Esophagus squamous epithelium (tissue), 5 donors: ENCODE results near the gene CPOX. TPM values are rescaled to one million over a fixed set of nuclear protein-coding genes. Genes with fewer than 3 reads are reported as not detected.

ENCODE experiments used
- DNase-seq: peaks from one replicate; lab custom pipeline; 2025; lab: John Stamatoyannopoulos, UW
- H3K27ac ChIP-seq, 4 donors: fragments of 200-600 bp; sonication (generic); one replicate each; pipeline ENCODE4 v1.5.1; 2016 to 2019; ENCODE audit warnings: mild to moderate bottlenecking in 1 of 4
- H3K27me3 ChIP-seq, 4 donors: fragments of 200-600 bp; sonication (generic); 1 replicate in 3 of 4; 2 replicates in 1 of 4; pipeline versions ENCODE4 v1.5.1 to v1.6.0; 2017 to 2021; ENCODE audit warnings: antibody characterized with exemption in 1 of 4
- H3K36me3 ChIP-seq, 3 donors: fragments of 200-600 bp; sonication (generic); one replicate each; pipeline ENCODE4 v1.5.1; 2016 to 2019
- H3K4me1 ChIP-seq, 3 donors: fragments of 200-600 bp; sonication (generic); one replicate each; pipeline ENCODE4 v1.5.1; 2017 to 2019
- H3K4me3 ChIP-seq, 4 donors: fragments of 200-600 bp; sonication (generic); 1 replicate in 3 of 4; 2 replicates in 1 of 4; pipeline ENCODE4 v1.5.1; 2016 to 2019; ENCODE audit warnings: mild to moderate bottlenecking in 2 of 4, moderate library complexity in 1 of 4
- H3K9me3 ChIP-seq, 3 donors: fragments of 200-600 bp; sonication (generic); one replicate each; pipeline ENCODE4 v1.5.1; 2016 to 2019
- CTCF ChIP-seq, 6 experiments: fragments of 450-650 bp in 4 of 6; fragments of 200-600 bp in 2 of 6; sonication (generic) in 2 of 6; IDR thresholded peaks; one replicate each; pipeline ENCODE4 v1.5.1; 2016 to 2019; ENCODE audit warnings: antibody characterized with exemption in 6 of 6, mild to moderate bottlenecking in 4 of 6, moderate library complexity in 4 of 6
- POLR2A ChIP-seq, 4 donors: fragments of 450-650 bp; IDR thresholded peaks; one replicate each; pipeline ENCODE4 v1.6.1; 2017; ENCODE audit warnings: antibody characterized with exemption in 4 of 4, mild to moderate bottlenecking in 4 of 4, moderate library complexity in 3 of 4
- WGBS, 2 donors: methylation state at CpG; one replicate each; pipeline ENCODE4 v1.1.5; 2018; 5-methylcytosine and 5-hydroxymethylcytosine counted together
- intact Hi-C: fragments of 100-400 bp; cut with DNase I; formaldehyde crosslinking; loops from one replicate; pipeline ENCODE4 v1.15.0; 2022
- total RNA-seq, 4 donors: library from RNA; depleted of rRNA; stranded (reverse); fragments of >200 nt; gene quantifications; one replicate each; pipeline ENCODE4 v1.1.0, GENCODE V29; 2016
- donor health status: DM: yes; HTN: yes; CAD: no.

The CPOX gene
- total RNA-seq, 4 donors from 2014 or later = 18.3 to 23.6 (median 21.4) TPM

- intact Hi-C loops = no loop called here
- no peaks in the 10 kb centered on the region for H3K9me3 ChIP-seq
- WGBS, 2 donors = 81 to 87% methylated on average over 8 of the region's 8 CpGs
- no peaks in the 10 kb centered on the region for H3K27me3 ChIP-seq
- TF ChIP-seq POLR2A (IDR thresholded peaks at IDR 0.05) = no peak
- no peak for TF ChIP-seq CTCF (IDR thresholded peaks at IDR 0.05)
- no peaks in the 10 kb centered on the region for H3K4me1 ChIP-seq
- no peak for DNase-seq
- H3K36me3 ChIP-seq = no peaks in the 10 kb centered on the region
- no peak overlapping the region for H3K27ac ChIP-seq
- no peak overlapping the region for H3K4me3 ChIP-seq
These were observed 63.5 kb downstream of the CPOX start for GRCh38 chr3:98529856-98530459.

Other genes with a start within 250 kb of the CPOX start
- not detected for gene OR5K4, start 239.8 kb downstream of the CPOX start, total RNA-seq
- gene OR5K3, start 202.9 kb downstream of the CPOX start, total RNA-seq = not detected
- not detected for gene OR5K1, start 130.4 kb downstream of the CPOX start, total RNA-seq
- not detected for gene OR5K2, start 95.9 kb downstream of the CPOX start, total RNA-seq
- 100 to 1,000 TPM in 2 of 4 donors, 10 to 100 TPM in 2; 80.0 to 192 (median 109) TPM for gene CLDND1, start 70.7 kb downstream of the CPOX start, total RNA-seq
- gene GPR15, start 61.6 kb downstream of the CPOX start, total RNA-seq = 1 to 10 TPM; 1.5 to 2.7 (median 1.7) TPM
- gene ST3GAL6, start 169.7 kb upstream of the CPOX start, total RNA-seq = 1 to 10 TPM; 3.9 to 5.3 (median 4.4) TPM